NCI-H128 (cell line): ENCODE data around the gene PRR5.

Experiments
- DNase-seq: peaks from one replicate; lab custom pipeline; 2025; ENCODE audit not compliant: unreplicated experiment; lab: John Stamatoyannopoulos, UW

PRR5 gene

DNA sequence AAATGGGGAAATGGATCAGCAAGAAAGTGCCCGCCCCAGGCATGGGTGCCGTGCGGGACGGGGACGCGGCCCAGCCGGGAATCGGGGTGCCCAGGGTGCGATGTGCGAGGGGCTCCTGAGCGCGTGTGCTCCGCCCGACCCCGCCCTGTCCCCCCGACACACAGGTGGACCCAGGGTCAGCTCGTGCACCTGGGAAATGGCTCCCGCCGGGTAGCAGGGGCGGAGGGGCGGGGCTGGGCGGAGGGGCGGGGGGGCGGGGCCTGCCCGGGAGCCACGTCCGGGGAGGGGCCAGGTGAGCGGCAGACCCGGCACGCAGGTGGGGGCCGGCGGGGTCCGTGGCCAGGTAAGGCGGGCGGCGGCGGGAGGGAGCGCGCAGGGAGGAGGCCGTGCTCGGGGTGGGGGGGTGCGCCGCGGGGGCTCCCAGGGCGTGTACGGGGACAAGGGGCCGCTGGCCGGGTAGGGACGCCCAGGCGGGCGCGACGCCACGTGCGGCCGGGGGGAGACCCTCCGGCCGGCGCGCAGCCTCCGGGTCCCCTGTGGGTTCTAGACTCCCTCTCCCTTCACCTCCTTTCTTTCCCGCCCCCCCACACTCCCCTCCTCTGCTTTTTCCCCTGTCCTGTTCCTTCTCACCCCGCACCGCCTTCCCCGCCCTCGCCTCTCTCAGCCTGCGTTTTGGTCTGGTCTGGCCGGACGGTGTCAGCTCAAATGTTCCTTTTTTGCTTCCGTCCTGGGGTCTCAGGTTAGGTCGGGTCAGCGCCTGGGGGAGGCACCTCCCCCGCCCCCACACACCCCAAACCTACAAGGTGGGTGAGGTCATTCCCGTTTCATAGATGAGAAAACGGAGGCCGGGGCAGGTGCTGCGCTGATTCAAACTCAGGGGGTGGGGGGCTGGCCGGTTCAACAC is 50.5 kb downstream of the PRR5 start, which contains the start of gene ARHGAP8:
Gene ARHGAP8 (plus strand): TSS at position 291 of the 904 bp plus-strand sequence. CDS start 33,953 bp downstream, outside the sequence.
- no peak for DNase-seq

DNA sequence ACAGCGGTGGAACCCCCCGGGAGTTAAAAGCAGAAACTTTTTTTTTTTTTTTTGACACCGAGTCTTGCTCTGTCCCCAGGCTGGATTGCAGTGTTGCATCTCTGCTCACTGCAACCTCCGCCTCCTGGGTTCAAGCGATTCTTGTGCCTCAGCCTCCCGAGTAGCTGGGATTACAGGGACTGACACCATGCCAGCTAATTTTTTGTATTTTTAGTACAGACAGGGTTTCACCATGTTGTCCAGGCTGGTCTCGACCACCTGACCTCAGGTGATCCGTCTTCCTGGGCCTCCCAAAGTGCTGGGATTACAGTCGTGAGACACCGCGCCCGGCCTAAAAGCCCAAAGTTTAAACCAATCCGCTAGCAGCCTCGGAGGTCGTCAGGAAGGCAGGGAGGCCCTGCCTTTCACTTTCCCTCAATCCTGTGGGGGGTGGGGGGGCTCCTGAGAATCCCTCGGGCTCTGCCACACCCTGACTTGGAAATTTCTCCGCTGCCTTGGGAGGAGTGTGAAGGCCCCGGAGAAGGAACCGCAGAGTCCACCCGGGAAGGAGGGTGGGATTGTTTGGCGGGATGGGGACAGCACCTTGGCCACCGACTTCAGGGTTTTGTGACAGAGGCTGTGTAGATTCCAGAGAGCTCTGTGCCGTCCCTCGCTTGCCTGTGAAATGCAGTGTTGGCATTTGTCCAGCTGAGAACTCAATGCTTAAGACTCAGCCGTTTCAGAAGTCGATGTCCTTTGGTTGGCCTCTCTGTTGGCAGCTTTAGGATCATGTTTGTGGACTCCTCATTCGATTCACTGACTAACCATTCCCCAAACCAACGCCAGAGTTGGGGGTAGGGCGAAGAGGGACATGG is 51.4 kb downstream of the PRR5 start:
- no peak for DNase-seq

DNA sequence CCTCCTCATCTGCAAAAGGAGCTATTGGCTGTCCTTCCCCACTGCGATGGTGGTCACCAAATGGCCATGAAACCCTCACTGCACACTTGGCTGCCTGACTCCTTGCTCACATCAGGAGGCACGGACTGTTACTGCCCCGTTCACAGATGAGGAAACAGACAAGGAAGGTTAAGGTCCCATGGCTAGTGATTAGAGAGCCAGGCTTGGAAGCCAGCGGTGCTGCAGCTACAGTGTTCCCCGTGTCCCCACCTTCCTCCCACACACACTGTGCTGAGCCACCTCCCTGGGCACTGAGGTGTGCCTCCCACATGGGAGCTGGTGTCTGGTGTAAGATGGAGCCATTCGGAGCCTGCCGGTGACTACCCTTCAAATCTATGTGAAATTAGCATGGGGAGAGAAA is 53.0 kb downstream of the PRR5 start:
- no peak for DNase-seq

DNA sequence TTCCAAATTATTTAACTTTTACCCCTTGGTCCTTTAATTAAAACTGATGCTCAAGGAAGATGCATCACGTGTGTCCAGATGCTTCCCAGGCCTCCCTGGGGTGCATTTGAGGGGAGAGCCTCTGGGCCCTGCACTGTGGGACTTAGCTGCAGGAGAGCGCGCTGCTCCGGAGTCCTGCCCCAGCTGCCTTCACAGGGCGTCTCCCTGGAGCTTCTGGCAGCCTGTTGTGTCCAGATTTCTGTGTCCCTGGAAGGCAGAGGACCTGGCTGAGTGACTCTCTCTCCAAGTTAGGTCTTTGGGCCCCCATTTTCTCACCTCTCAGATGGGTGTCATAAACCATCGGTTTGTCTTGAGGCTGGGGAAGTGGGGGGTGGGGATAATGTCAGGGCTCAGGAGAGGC is 53.4 kb downstream of the PRR5 start:
- no peak for DNase-seq

GRCh38 chr22:44755956-44756361 is 54.0 kb downstream of the PRR5 start:
- no peak for DNase-seq

DNA sequence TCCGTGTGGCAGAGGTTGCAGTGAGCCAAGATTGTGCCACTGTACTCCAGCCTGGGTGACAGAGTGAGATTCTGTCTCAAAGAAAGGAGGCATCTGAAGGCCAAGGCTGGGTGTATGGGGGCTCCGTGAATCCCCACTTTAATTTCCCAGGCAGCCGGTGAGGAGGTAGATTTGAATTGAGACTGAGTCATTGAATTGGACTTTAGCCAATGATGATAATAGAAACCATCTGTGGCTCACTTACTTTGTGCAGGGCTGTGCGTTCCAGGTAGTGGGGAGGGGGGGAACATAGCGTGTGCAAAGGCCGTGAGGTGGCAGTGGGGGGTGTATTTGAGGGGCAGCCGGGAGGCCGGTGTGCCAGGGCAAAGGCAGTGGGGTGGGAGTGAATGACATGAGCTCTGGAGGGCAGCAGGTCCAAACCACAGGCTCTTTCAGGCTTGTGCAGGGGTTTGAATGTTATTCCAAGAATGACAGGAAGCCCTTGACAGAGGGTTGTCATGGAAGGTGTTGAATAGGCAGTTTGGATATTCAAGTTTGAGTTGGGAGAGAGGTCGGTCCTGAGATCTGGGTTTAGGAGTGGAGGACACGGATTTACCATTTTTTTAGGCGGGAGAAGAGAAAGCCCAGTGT is 56.5 kb downstream of the PRR5 start:
- DNase-seq = no peak

- DNase-seq = no peak
These were observed 57.0 kb downstream of the PRR5 start for GRCh38 chr22:44759001-44759400.

DNA sequence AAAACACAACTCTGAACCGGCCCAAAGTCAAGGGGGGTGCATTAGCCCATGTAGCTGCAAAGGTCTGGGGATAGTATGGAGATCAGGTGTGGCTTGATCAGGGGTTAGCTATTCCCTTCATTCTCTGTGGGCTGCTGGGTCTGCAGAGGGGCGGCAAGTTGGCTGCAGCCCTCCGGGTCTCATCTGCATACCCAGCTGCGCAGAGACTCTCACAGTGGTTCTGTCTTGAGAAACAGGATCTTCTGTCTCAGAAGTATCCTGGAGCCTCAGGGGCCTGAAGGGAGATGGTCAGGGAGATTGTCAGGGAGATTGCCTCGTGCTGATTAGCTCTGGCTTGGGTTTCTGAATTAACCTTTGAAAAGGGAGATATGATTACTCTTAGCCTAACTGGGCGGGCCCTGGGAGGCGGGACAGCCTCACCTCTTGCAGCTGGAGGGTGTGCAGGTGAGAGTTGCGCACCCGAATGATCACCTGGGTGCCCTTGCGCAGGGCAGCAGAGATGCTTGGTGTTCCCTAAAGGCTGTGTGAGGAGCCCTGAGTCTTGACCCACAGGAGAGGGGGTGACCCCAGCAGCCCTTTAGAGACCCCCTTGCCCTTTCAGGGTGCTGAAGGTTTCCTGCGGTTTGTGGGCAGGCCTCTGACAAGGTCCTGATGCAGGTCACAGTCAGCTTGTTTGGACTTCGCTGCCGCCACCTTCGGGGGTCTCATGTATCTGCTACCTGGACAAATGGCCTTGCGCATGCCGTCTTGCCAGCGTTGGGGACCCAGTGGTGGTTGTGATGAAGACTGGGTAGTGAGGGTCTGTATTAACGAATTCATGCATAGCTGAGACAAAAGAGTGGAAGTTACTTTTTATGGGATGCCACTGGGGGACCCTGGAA is 57.7 kb downstream of the PRR5 start:
- DNase-seq = no peak

- DNase-seq = no peak
These were observed 58.5 kb downstream of the PRR5 start for GRCh38 chr22:44760476-44760875.

DNA sequence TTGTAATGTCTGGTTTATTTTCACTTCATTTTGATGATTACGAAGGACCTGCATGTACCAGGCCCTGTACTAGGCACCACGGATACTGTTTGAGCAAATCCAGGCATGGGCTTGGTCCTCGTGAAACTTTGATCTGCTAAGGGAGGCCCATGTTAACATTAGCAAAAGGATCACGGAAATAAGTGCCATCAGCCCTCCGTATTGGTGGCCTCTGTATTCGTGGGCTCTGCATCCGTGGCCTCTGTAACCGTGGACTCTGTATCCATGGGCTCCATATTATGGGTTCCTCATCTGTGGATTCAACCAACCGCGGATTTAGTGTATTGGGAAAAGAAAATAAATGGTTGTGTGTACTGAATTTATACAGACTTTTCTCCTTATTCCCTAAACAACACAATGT is 59.0 kb downstream of the PRR5 start:
- DNase-seq = no peak

DNA sequence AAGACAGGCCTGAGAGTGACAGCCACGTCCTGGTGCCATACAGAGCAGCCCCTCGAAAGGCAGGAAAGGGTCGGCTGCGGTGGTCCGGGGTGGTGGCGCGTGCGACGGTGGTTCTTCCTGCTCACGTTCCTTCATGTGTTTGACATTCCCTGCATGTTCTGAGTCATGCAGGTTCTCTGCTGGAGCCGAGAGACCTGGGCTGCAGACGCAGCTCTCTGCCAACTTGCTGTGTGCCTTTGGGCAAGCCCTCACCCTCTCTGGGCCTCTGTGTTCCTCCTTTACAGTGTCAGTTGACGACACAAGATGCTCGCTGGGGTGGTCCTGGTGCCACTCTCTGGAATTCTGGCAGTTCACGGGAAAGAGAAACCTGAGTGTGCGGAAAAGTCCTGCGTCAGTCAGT is 62.4 kb downstream of the PRR5 start:
- DNase-seq = no peak

GRCh38 chr22:44764974-44765373 is 63.0 kb downstream of the PRR5 start:
- DNase-seq = no peak

DNA sequence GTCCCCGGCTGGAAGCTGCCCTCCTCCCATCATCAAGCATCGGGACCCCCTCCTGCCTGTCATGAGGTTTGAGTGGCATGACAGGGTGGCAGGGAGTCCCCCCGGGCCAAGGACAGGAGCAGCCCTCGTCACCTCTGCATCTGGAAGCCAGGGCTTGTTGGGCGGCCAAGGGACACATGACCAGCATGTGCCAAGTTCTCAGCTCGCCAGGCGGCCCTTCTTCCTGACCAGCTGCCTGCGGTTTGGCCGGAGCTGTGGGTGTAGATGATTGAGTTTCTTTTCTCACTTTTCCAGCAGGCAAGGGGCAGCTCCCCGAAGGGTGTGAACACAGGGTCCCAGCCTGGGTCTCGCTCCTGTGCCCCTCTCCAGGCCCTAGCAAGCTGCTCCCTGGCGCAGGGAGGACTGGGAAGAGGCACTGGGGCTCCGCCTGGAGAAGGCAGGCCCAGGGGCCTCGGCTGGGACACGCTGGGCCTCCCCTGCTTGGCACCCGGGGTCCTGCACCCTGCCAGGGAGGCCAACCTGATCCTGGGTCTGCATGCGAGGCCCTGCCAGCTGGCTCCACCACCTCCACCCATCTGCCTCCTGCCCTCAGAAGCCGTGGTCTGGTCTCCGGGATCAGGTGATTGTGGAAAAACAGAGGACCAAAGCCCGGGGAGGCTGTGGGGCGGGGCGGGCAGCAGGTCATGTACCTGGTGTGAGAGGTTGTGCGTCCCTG is 63.7 kb downstream of the PRR5 start:
- DNase-seq = no peak

DNA sequence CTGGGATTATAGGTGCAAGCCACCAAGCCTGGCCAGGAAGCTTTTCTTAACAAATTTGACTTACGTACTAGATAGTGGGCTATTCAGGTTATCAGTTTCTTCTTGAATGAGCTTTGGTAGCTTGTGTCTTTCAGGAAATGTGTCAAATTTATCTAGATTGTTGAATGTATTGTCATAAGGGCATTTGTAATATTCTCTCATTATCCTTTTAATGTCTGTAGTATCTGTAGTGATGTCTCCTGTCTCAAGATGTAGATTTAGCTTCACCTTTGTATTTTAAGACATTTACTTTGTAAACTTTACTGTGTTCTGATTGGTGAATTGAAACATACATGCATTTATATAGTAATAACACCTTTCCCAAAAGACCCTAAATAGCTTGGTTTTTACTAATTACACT is 71.1 kb downstream of the PRR5 start:
- DNase-seq = no peak

GRCh38 chr22:44775862-44776261 is 73.9 kb downstream of the PRR5 start:
- no peak for DNase-seq

DNA sequence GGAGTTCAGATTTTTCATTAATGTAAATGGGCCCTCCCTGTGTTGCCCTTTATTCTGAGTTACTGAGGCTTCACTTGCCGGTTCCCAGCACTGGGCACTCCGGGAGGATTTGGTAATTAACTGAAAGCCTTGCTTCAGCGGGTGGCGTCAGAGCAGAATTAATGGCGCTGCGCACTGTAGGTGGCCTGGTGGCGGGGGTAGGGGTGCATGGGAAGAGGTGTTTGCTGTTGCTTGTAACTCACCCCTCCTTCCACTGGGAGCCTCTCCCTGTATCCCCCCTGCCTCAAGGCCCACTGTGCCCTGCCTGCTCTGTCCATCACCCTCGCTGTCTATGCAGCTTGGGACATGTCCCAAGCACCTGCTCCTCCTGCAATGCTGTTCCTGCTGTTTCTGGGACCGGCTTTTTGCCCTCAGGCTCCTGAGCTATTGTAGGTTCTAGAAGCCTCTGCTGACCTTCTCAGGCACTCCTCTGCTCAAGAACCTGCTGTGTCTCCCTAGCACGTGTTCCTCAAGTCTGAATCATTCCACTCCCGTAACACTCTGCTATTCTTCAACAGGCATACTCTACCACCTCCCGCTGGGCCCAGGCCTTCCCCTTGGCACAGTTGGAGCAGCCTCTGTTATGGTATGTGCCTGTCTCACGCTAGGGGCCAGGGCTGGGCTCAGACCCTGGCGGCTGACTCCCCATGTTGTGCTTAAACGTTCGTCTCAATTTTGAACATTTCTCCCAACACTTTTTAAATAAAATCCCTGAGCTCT is 74.8 kb downstream of the PRR5 start:
- DNase-seq = no peak

DNA sequence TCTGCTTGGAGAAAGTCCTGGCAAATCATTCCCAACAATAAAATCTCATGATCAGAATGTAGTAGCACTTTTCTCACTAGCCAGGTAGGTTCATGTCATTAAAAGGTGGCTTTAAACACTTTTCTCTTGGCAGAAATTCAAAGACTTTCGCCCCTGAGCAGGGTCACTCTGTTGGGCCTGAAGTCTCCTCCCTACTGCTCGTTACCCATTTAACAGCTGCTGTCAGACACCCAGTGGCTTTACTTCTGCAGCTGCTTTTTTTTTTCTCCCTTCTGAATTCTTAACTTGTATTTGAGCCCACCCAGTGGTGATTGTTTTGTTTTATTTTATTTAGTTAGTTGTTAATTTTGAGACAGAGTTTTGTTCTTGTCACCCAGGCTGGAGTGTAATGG is 75.4 kb downstream of the PRR5 start:
- no peak for DNase-seq

DNA sequence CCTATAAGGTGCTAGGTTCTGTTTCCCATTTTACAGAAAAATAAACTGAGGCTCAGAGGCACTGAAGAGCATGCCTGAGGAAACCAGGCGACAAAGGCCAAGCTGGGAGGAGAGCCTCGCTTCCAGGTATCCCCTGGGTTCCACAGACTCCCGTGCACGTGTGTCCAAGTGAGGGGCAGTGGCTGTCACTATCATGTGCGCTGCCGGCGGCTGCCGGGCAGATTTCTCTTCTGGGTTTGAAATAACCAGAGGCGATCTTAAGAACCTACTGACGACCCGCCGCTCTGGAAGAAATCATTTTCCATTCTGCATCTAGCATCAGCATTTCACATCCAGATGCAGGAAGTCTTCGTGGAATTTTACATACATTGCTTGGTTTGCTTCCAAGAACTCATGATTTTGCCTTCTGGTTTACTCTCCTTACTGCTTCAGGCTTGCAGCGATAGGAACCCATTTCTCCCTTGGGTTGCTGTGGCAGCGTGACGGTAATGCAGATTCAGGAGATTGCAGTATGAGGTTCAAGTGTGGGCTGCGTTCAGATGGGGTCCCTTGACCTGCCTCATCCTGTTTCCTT is 79.0 kb downstream of the PRR5 start:
- no peak for DNase-seq
